SU-DHL-6 (cell line): ENCODE data around the gene NAV2.

ENCODE experiments used
- H2AFZ ChIP-seq: fragments of 200-600 bp; sonication (generic); 2 replicates; pipeline ENCODE4 v1.6.1; 2014; ENCODE audit warnings: low read depth, mild to moderate bottlenecking, moderate library complexity, mixed read lengths, antibody characterized with exemption, low read length; ENCODE audit not compliant: severe bottlenecking
- H3F3A ChIP-seq: fragments of 200-600 bp; shearing (Covaris generic); 2 replicates; pipeline ENCODE4 v1.6.0; 2016; ENCODE audit warnings: antibody characterized with exemption, mild to moderate bottlenecking; ENCODE audit not compliant: insufficient read depth
- H3K27ac ChIP-seq: fragments of 200-600 bp; sonication (generic); 2 replicates; pipeline ENCODE4 v1.5.1; 2016; ENCODE audit warnings: low read depth, mild to moderate bottlenecking, low read length, moderate library complexity, mixed read lengths
- H3K27me3 ChIP-seq: fragments of 200-600 bp; sonication (generic), shearing (Covaris generic); 2 replicates; pipeline ENCODE4 v1.6.0; 2014; ENCODE audit warnings: mild to moderate bottlenecking, low read length
- H3K36me3 ChIP-seq: fragments of 200-600 bp; sonication (generic); 2 replicates; pipeline ENCODE4 v1.6.1; 2014; ENCODE audit warnings: mild to moderate bottlenecking, low read length, mixed read lengths
- H3K4me2 ChIP-seq: fragments of 300-600, 200-600 bp; shearing (Covaris generic), sonication (generic); 2 replicates; pipeline ENCODE4 v1.6.0; 2014; ENCODE audit warnings: low read length, low read depth, mild to moderate bottlenecking; ENCODE audit not compliant: poor library complexity, severe bottlenecking
- H3K4me3 ChIP-seq: fragments of 200-600 bp; sonication (generic); 2 replicates; pipeline ENCODE4 v1.5.1; 2014; ENCODE audit warnings: antibody characterized with exemption, low read length, mild to moderate bottlenecking, mixed read lengths; ENCODE audit not compliant: insufficient read depth, poor library complexity, severe bottlenecking
- H3K79me2 ChIP-seq: fragments of 200-600 bp; sonication (generic); 2 replicates; pipeline ENCODE4 v1.6.1; 2014; ENCODE audit warnings: mild to moderate bottlenecking, low read length, moderate library complexity; ENCODE audit not compliant: insufficient read depth
- H3K9ac ChIP-seq: fragments of 200-600 bp; sonication (generic); 2 replicates; pipeline ENCODE4 v1.7.0; 2014; ENCODE audit warnings: mild to moderate bottlenecking, low read length
- H3K9me2 ChIP-seq: fragments of 200-600 bp; sonication (generic); replicated peaks from 2 replicates; pipeline ENCODE4 v1.6.1; 2014; ENCODE audit warnings: low read length; ENCODE audit not compliant: insufficient read depth
- H3K9me3 ChIP-seq: fragments of 200-600 bp; sonication (generic); 2 replicates; pipeline ENCODE4 v1.6.1; 2014; ENCODE audit warnings: low read length, mixed read lengths; ENCODE audit not compliant: insufficient read depth
- H4K20me1 ChIP-seq: fragments of 200-600 bp; sonication (generic); 2 replicates; pipeline ENCODE4 v1.6.1; 2014; ENCODE audit warnings: low read depth, mild to moderate bottlenecking, antibody characterized with exemption, low read length, moderate library complexity, mixed read lengths
- CTCF ChIP-seq: fragments of 200-600 bp; sonication (generic); IDR thresholded peaks from one replicate; pipeline ENCODE4 v1.5.1; 2017; ENCODE audit warnings: antibody characterized with exemption, mild to moderate bottlenecking, low read length, moderate library complexity; ENCODE audit not compliant: insufficient read depth, poor library complexity, severe bottlenecking
- EZH2phosphoT487 ChIP-seq: fragments of 200-600 bp; sonication (generic), shearing (Covaris generic); conservative IDR thresholded peaks from 2 replicates; pipeline ENCODE4 v1.6.1; 2018; ENCODE audit warnings: mild to moderate bottlenecking, antibody characterized with exemption, low read length, moderate library complexity, mixed read lengths

Gene NAV2

GRCh38 chr11:19915808-19916207, 203.2 kb downstream of the NAV2 start:
- Histone ChIP-seq H4K20me1 (no peaks in the 10 kb centered on the region), H3K27ac (no peak overlapping the region), H3F3A (no peaks in the 10 kb centered on the region), H2AFZ (no peak overlapping the region), H3K27me3 (no peaks in the 10 kb centered on the region), H3K9me2 (no peaks in the 10 kb centered on the region), H3K79me2 (no peaks in the 10 kb centered on the region), H3K36me3 (no peaks in the 10 kb centered on the region), H3K9ac (no peak overlapping the region), H3K4me3 (no peak overlapping the region), H3K9me3 (no peaks in the 10 kb centered on the region), H3K4me2 (no peak overlapping the region)
- TF ChIP-seq CTCF (no peak), EZH2phosphoT487 (no peak)

- H3K9ac ChIP-seq, result no peak overlapping the region
Observed at GRCh38 chr11:19917069-19917468, 204.4 kb downstream of the NAV2 start.

GRCh38 chr11:19918302-19919049, 205.8 kb downstream of the NAV2 start:
- Histone ChIP-seq H3K27me3 (no peaks in the 10 kb centered on the region), H3F3A (no peaks in the 10 kb centered on the region), H3K9me3 (no peaks in the 10 kb centered on the region), H3K36me3 (no peaks in the 10 kb centered on the region), H3K9ac (no peak overlapping the region), H3K4me2 (no peak overlapping the region), H3K79me2 (no peaks in the 10 kb centered on the region), H2AFZ (no peak overlapping the region), H3K27ac (no peak overlapping the region), H3K4me3 (no peak overlapping the region), H3K9me2 (no peaks in the 10 kb centered on the region), H4K20me1 (no peaks in the 10 kb centered on the region)
- TF ChIP-seq CTCF (no peak), EZH2phosphoT487 (no peak)

More at GRCh38 chr11:19917069-19917468, 204.4 kb downstream of the NAV2 start:
- Histone ChIP-seq H3K79me2 (no peaks in the 10 kb centered on the region), H3K27ac (no peak overlapping the region), H3F3A (no peaks in the 10 kb centered on the region), H3K4me3 (no peak overlapping the region), H3K4me2 (no peak overlapping the region), H2AFZ (no peak overlapping the region), H3K9me3 (no peaks in the 10 kb centered on the region), H3K27me3 (no peaks in the 10 kb centered on the region), H4K20me1 (no peaks in the 10 kb centered on the region), H3K9me2 (no peaks in the 10 kb centered on the region), H3K36me3 (no peaks in the 10 kb centered on the region)
- TF ChIP-seq CTCF (no peak), EZH2phosphoT487 (no peak)
